ENCODE results near the gene CTSK.

CTSK gene

DNA sequence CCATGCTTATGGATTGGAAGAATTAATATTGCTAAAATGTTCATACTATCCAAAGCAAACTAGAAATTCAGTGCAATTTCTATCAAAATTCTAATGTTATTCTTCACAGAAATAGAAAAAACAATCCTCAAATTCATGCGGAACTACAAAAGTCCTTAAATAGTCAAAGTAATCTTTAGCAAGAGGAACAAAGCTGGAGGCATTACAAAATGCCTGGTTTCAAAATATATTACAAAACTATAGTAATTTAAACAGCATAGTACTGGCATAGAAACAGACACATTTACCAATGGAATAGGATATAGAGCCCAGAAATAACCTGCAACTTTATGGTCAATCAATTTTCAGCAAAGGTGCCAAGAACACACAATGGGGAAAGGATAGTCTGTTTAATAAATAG, 46.3 kb downstream of the CTSK start:
- TF ChIP-seq, protein P1, sequence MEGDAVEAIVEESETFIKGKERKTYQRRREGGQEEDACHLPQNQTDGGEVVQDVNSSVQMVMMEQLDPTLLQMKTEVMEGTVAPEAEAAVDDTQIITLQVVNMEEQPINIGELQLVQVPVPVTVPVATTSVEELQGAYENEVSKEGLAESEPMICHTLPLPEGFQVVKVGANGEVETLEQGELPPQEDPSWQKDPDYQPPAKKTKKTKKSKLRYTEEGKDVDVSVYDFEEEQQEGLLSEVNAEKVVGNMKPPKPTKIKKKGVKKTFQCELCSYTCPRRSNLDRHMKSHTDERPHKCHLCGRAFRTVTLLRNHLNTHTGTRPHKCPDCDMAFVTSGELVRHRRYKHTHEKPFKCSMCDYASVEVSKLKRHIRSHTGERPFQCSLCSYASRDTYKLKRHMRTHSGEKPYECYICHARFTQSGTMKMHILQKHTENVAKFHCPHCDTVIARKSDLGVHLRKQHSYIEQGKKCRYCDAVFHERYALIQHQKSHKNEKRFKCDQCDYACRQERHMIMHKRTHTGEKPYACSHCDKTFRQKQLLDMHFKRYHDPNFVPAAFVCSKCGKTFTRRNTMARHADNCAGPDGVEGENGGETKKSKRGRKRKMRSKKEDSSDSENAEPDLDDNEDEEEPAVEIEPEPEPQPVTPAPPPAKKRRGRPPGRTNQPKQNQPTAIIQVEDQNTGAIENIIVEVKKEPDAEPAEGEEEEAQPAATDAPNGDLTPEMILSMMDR (IDR thresholded peaks at IDR 0.05; ENCODE audit: control insufficient read depth, insufficient read depth, low read depth, low read length, missing control alignments): no peak
- DNase-seq (ENCODE audit: low read depth): no peak
- no peak overlapping the region for H3K4me3 ChIP-seq (ENCODE audit: control insufficient read depth, low read depth, low read length)

DNA sequence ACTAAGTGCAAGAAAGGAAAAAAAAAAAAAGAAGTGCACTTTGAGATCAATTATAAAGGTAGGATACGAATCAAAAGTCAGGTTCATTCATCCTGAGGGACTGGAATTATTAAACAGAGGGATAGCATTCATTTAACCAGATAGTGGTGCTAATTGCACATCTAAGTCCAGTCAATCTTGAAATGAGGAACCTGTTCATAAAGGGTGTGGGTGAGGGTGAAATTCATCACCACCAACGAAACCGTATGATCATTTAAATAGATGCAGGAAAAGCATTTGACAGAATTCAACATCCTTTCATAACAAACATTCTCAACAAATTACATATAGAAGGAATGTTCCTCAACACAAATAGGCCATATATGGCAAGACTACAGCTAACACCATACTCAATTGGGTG, 48.0 kb downstream of the CTSK start:
- no peak for DNase-seq (ENCODE audit: low read depth)
- no peak overlapping the region for H3K4me3 ChIP-seq (ENCODE audit: control insufficient read depth, low read depth, low read length)
- TF ChIP-seq, protein P1 (IDR thresholded peaks at IDR 0.05; ENCODE audit: control insufficient read depth, insufficient read depth, low read depth, low read length, missing control alignments): no peak

DNA sequence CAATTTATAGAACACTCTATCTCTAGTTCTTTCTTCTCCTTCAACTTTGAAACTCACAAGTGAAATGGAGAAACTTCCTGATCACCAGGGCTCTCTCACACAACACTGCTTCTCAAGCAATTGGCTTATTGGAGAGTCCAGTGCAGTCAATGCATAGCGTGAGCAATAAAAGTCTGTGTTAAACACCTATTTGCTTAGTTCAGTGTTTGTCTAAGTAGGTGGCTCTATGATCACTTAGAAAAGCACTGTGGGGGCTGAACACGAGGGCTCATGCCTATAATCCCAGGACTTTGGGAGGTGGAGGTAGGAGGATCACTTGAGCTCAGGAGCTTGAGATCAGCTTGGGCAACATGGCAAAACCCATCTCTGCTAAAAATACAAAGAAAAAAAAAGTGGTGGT, 54.6 kb downstream of the CTSK start:
- H3K4me3 ChIP-seq (ENCODE audit: control insufficient read depth, low read depth, low read length): no peak overlapping the region
- TF ChIP-seq, protein P1 (IDR thresholded peaks at IDR 0.05; ENCODE audit: control insufficient read depth, insufficient read depth, low read depth, low read length, missing control alignments): no peak
- no peak for DNase-seq (ENCODE audit: low read depth)

DNA sequence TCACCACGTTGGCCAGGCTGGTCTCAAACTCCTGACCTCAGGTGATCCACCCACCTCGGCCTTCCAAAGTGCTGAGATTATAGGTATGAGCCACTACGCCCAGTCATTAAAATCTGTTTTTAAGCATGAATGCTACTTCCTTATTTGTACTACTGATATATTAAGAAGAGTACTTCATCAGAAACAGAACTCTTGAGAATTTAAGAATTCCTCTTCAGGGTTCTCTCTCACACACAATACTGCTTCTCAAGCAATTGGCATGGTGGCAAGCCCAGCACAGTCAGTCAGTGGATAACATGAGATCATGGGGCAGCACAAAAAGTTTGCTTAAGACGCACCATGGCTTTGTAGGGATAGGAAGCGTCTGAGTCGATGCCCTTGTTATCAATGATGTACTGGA, 56.6 kb downstream of the CTSK start:
- no peak overlapping the region for H3K4me3 ChIP-seq (ENCODE audit: control insufficient read depth, low read depth, low read length)
- no peak for DNase-seq (ENCODE audit: low read depth)
- TF ChIP-seq, protein P1 (IDR thresholded peaks at IDR 0.05; ENCODE audit: control insufficient read depth, insufficient read depth, low read depth, low read length, missing control alignments): no peak

DNA sequence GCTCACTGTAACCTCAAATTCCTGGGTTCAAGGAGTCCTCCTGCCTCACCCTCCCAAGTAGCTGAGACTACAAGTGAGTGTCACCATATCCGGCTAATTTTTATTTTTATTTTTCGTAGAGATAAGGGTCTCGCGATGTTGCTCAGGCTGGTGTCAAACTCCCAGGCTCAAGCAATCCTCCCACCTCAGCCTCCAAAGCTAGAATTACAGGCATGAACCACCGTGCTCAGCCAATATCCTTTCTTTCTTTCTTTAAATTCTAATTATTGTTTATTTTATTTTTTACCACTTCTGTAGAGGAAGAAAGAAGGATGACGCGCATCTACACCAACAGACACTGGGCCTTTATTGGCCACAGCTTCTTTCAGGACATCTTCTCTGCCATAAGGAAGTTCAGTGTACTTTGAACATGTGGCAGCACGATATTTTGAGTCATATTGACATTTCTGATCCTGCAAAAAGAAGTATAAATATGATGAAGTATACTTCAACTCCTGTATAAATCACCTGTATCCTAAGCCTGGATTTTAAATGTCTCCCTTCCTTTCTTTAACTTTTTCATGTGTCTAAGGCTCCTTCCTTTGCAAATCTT, 58.2 kb downstream of the CTSK start:
- H3K4me3 ChIP-seq (ENCODE audit: control insufficient read depth, low read depth, low read length): no peak overlapping the region
- TF ChIP-seq, protein P1 (IDR thresholded peaks at IDR 0.05; ENCODE audit: control insufficient read depth, insufficient read depth, low read depth, low read length, missing control alignments): no peak
- no peak for DNase-seq (ENCODE audit: low read depth)

DNA sequence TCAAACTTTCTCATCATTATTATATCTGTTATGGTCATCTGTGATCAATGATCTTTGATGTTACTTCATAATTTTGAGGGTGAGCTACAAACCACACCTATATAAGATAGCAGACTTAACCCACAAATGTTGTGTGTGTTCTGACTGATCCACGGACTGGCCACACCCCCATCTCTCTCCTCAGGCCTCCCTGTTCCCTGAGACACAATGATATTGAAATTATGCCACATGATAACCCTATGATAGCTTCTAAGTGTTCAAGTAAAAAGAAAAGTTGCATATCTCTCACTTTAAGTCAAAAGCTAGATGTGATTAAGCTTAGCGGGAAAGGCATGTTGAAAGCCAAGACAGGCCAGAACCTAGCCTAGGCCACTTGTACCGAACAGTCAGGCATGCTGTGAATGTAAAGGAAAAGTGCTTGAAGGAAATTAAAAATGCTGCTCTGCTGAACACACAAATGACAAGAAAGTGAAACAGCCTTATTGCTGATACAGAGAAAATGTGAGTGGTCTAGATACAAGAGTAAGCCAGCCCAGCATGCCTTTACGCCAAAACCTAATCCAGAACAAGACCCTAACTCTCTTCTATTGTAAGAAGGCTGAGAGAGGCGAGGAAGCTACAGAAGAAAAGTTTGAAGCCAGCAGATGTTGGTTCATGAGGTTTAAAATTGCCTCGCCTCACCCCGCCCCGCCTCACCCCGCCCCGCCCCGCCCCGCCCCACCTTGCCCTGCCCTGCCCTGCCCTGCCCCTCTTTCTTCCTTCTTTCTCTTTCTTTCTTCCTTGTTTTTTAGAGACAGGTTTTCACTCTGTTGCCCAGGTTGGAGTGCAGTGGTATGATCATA, 59.0 kb downstream of the CTSK start:
- TF ChIP-seq, protein P1 (IDR thresholded peaks at IDR 0.05; ENCODE audit: control insufficient read depth, insufficient read depth, low read depth, low read length, missing control alignments): no peak
- DNase-seq (ENCODE audit: low read depth): no peak
- no peak overlapping the region for H3K4me3 ChIP-seq (ENCODE audit: control insufficient read depth, low read depth, low read length)
